HL-60 (cell line): ENCODE results near the gene ME2.

Experiments
- DNase-seq, 2 experiments: peaks; one replicate each; pipeline ENCODE4 v3.0.0-alpha.2; 2010 to 2020; ENCODE audit warnings: low read depth in 1 of 2, low spot score in 1 of 2
- H3K27ac ChIP-seq: fragments of 250-450 bp; sonication (Bioruptor Pico); replicated peaks from 2 replicates; pipeline ENCODE4 v1.5.1; 2020; ENCODE audit warnings: mild to moderate bottlenecking, moderate library complexity
- H3K27me3 ChIP-seq: fragments of 250-450 bp; sonication (Bioruptor Pico); 2 replicates; pipeline ENCODE4 v1.5.1; 2021; ENCODE audit warnings: mild to moderate bottlenecking, moderate library complexity; ENCODE audit not compliant: insufficient read depth, poor library complexity, severe bottlenecking
- H3K4me3 ChIP-seq: replicated peaks from 2 replicates; pipeline ENCODE4 v1.5.1; 2011; ENCODE audit warnings: mild to moderate bottlenecking, control low read depth, low read length; ENCODE audit not compliant: insufficient read depth
- CTCF ChIP-seq: IDR thresholded peaks from one replicate; pipeline ENCODE4 v1.5.1; 2011; ENCODE audit warnings: low read length, control low read depth, inconsistent platforms; ENCODE audit not compliant: insufficient read depth
- GABPA ChIP-seq: IDR thresholded peaks from 2 replicates; pipeline ENCODE4 v1.6.1; 2012; ENCODE audit warnings: low read depth
- POLR2AphosphoS5 ChIP-seq: IDR thresholded peaks from 2 replicates; pipeline ENCODE4 v1.6.1; 2012; ENCODE audit warnings: low read depth
- SPI1 ChIP-seq: IDR thresholded peaks from 2 replicates; pipeline ENCODE4 v1.6.1; 2012; ENCODE audit warnings: low read depth, mild to moderate bottlenecking, borderline replicate concordance
- TF ChIP-seq, protein P1 (sequence below): IDR thresholded peaks from 2 replicates; pipeline ENCODE4 v1.6.1; 2012; ENCODE audit warnings: low read depth; ENCODE audit not compliant: insufficient replicate concordance

The ME2 gene

GRCh38 chr18:50839996-50840395 lies 38.9 kb upstream of the ME2 start:
- Histone ChIP-seq H3K4me3 (no peak overlapping the region), H3K27ac (no peak overlapping the region), H3K27me3 (no peaks in the 10 kb centered on the region)
- no peak for DNase-seq
- no peak for TF ChIP-seq CTCF
- TF ChIP-seq, protein P1, sequence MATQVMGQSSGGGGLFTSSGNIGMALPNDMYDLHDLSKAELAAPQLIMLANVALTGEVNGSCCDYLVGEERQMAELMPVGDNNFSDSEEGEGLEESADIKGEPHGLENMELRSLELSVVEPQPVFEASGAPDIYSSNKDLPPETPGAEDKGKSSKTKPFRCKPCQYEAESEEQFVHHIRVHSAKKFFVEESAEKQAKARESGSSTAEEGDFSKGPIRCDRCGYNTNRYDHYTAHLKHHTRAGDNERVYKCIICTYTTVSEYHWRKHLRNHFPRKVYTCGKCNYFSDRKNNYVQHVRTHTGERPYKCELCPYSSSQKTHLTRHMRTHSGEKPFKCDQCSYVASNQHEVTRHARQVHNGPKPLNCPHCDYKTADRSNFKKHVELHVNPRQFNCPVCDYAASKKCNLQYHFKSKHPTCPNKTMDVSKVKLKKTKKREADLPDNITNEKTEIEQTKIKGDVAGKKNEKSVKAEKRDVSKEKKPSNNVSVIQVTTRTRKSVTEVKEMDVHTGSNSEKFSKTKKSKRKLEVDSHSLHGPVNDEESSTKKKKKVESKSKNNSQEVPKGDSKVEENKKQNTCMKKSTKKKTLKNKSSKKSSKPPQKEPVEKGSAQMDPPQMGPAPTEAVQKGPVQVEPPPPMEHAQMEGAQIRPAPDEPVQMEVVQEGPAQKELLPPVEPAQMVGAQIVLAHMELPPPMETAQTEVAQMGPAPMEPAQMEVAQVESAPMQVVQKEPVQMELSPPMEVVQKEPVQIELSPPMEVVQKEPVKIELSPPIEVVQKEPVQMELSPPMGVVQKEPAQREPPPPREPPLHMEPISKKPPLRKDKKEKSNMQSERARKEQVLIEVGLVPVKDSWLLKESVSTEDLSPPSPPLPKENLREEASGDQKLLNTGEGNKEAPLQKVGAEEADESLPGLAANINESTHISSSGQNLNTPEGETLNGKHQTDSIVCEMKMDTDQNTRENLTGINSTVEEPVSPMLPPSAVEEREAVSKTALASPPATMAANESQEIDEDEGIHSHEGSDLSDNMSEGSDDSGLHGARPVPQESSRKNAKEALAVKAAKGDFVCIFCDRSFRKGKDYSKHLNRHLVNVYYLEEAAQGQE, result no peak
- no peak for TF ChIP-seq GABPA
- TF ChIP-seq POLR2AphosphoS5, result no peak
- TF ChIP-seq SPI1, result no peak

- Histone ChIP-seq H3K27ac (no peak overlapping the region), H3K27me3 (no peaks in the 10 kb centered on the region), H3K4me3 (no peak overlapping the region)
- TF ChIP-seq SPI1 (no peak), CTCF (no peak), POLR2AphosphoS5 (no peak), GABPA (no peak)
- TF ChIP-seq, protein P1, result no peak
- DNase-seq, result no peak
Measured at GRCh38 chr18:50842846-50843245, 36.1 kb upstream of the ME2 start.

DNA sequence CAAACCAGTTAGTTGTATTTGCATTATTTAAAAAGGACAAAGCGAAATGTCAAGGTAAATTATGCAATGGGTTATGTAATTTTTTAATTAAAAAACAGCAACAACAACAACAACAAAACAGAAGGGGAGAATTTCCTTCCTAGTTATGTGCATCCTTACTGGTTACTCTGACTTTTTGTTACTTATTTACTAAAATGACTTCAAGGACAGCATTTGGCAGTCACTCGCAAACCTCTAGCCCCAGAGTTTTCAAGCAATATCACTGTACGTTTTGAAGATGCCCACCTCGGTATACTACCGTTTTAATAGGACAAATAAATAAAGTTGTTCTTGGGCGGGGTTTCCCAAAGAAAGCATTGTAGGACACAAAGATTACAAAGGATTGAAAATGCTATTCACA lies 34.4 kb upstream of the ME2 start:
- Histone ChIP-seq H3K4me3 (no peak overlapping the region), H3K27ac (no peak overlapping the region), H3K27me3 (no peaks in the 10 kb centered on the region)
- no peak for TF ChIP-seq GABPA
- TF ChIP-seq SPI1, result no peak
- TF ChIP-seq CTCF, result no peak
- no peak for TF ChIP-seq POLR2AphosphoS5
- TF ChIP-seq, protein P1, result no peak
- DNase-seq, result no peak
